Raji (cell line): Measurements from ENCODE around the gene PPP2R3B.

Source experiments
- POLR2A ChIP-seq: IDR thresholded peaks from 2 replicates; pipeline ENCODE4 v1.6.1; 2011; ENCODE audit warnings: low read depth, low read length, control low read depth; ENCODE audit not compliant: insufficient read depth

PPP2R3B gene

GRCh38 chrX:375181-376036 lies 11.3 kb downstream of the PPP2R3B start:
- TF ChIP-seq POLR2A = no peak

- no peak for TF ChIP-seq POLR2A
These were observed 12.1 kb downstream of the PPP2R3B start for GRCh38 chrX:374596-374995.

- no peak for TF ChIP-seq POLR2A
These were observed 12.9 kb downstream of the PPP2R3B start for GRCh38 chrX:373641-374471.

GRCh38 chrX:372856-373640 lies 13.7 kb downstream of the PPP2R3B start:
- no peak for TF ChIP-seq POLR2A

GRCh38 chrX:371907-372306 lies 14.8 kb downstream of the PPP2R3B start:
- no peak for TF ChIP-seq POLR2A

GRCh38 chrX:370963-371745 lies 15.6 kb downstream of the PPP2R3B start:
- no peak for TF ChIP-seq POLR2A

- no peak for TF ChIP-seq POLR2A
These were observed 16.3 kb downstream of the PPP2R3B start for GRCh38 chrX:370244-370962.

- TF ChIP-seq POLR2A = no peak
These were observed 17.1 kb downstream of the PPP2R3B start for GRCh38 chrX:369563-370101.

GRCh38 chrX:368811-369562 lies 17.7 kb downstream of the PPP2R3B start:
- TF ChIP-seq POLR2A = no peak

GRCh38 chrX:367866-368265 lies 18.8 kb downstream of the PPP2R3B start:
- TF ChIP-seq POLR2A = no peak

- TF ChIP-seq POLR2A = no peak
These were observed 19.4 kb downstream of the PPP2R3B start for GRCh38 chrX:367349-367748.

GRCh38 chrX:363621-364375 lies 22.9 kb downstream of the PPP2R3B start:
- TF ChIP-seq POLR2A = no peak
